H7 (cell line): ENCODE measurements around the gene LCMT1. TPM values are rescaled to one million over a fixed set of nuclear protein-coding genes. Genes with fewer than 3 reads are reported as not detected.
A peak's percentile ranks its signal among the peaks of the same experiment; 100 is the strongest.

Experiments used
- DNase-seq: peaks from one replicate; pipeline ENCODE4 v3.0.0; 2012
- H3K27me3 ChIP-seq: 2 replicates; pipeline ENCODE4 v1.6.0; 2011; ENCODE audit warnings: mild to moderate bottlenecking, low read length; ENCODE audit not compliant: control insufficient read depth, insufficient read depth
- H3K36me3 ChIP-seq: replicated peaks from 2 replicates; pipeline ENCODE4 v1.5.1; 2011; ENCODE audit warnings: low read length; ENCODE audit not compliant: control insufficient read depth, insufficient read depth
- H3K4me3 ChIP-seq: 2 replicates; pipeline ENCODE4 v1.5.1; 2011; ENCODE audit warnings: low read depth, mild to moderate bottlenecking, control low read depth, low read length, moderate library complexity; ENCODE audit not compliant: insufficient read depth
- total RNA-seq: library from RNA; depleted of rRNA; stranded (reverse); fragments of >200 nt; shearing (Covaris generic); gene quantifications from 2 replicates; pipeline ENCODE4 v1.2.3, GENCODE V29; 2014; rRNA removed

LCMT1 gene
- total RNA-seq, 1 experiment from 2014 or later, result 32.5 TPM

GRCh38 chr16:25219070-25219737 is 107.7 kb downstream of the LCMT1 start:
- Histone ChIP-seq H3K36me3 (no peaks in the 10 kb centered on the region), H3K4me3 (no peak overlapping the region), H3K27me3 (no peaks in the 10 kb centered on the region)
- DNase-seq, result peak; percentile 10

GRCh38 chr16:25222959-25223358 is 111.4 kb downstream of the LCMT1 start:
- Histone ChIP-seq H3K36me3 (no peaks in the 10 kb centered on the region), H3K27me3 (no peaks in the 10 kb centered on the region), H3K4me3 (no peak overlapping the region)
- DNase-seq, result no peak

GRCh38 chr16:25223964-25224363 is 112.4 kb downstream of the LCMT1 start:
- Histone ChIP-seq H3K4me3 (no peak overlapping the region), H3K36me3 (no peaks in the 10 kb centered on the region), H3K27me3 (no peaks in the 10 kb centered on the region)
- peak; percentile 6 for DNase-seq

GRCh38 chr16:25224731-25225319 is 113.3 kb downstream of the LCMT1 start:
- no peak for DNase-seq
- H3K36me3 ChIP-seq, result no peaks in the 10 kb centered on the region
- H3K4me3 ChIP-seq, result no peak overlapping the region
- no peaks in the 10 kb centered on the region for H3K27me3 ChIP-seq

Other genes starting within 250 kb of the LCMT1 start
- 31.3 and 33.3 TPM in 2 replicates for gene ARHGAP17, start 96.4 kb upstream of the LCMT1 start, total RNA-seq
- not detected in 2 replicates for gene AQP8, start 105.2 kb downstream of the LCMT1 start, total RNA-seq
- gene ZKSCAN2, start 146.1 kb downstream of the LCMT1 start, total RNA-seq, result 6.7 and 9.1 TPM in 2 replicates